ENCODE data around the gene TMPRSS11A.

TMPRSS11A gene

GRCh38 chr4:67892253-67892652, 71.0 kb downstream of the TMPRSS11A start:
- Histone ChIP-seq H3K9ac (ENCODE audit: insufficient read length) (no peak overlapping the region), H3K9me3 (ENCODE audit: low read depth, low read length) (no peaks in the 10 kb centered on the region), H3K36me3 (ENCODE audit: insufficient read depth, low read length) (no peaks in the 10 kb centered on the region), H3K4me3 (no peak overlapping the region), H3K27ac (no peak overlapping the region)
- no peak for DNase-seq (ENCODE audit: low read depth, low spot score)
- TF ChIP-seq EZH2 (IDR thresholded peaks at IDR 0.05) = no peak
- TF ChIP-seq POLR2AphosphoS5 (IDR thresholded peaks at IDR 0.05; ENCODE audit: borderline replicate concordance, low read depth, low read length) = no peak
- TF ChIP-seq FOXP2 (optimal IDR thresholded peaks at IDR 0.05; ENCODE audit: control extremely low read depth, extremely low read length, insufficient read depth) = no peak

- no peaks in the 10 kb centered on the region for H3K9me3 ChIP-seq (ENCODE audit: low read depth, low read length)
- no peak overlapping the region for H3K9ac ChIP-seq (ENCODE audit: insufficient read length)
- TF ChIP-seq POLR2AphosphoS5 (IDR thresholded peaks at IDR 0.05; ENCODE audit: borderline replicate concordance, low read depth, low read length) (no peak), EZH2 (IDR thresholded peaks at IDR 0.05) (no peak), FOXP2 (optimal IDR thresholded peaks at IDR 0.05; ENCODE audit: control extremely low read depth, extremely low read length, insufficient read depth) (no peak)
- no peak for DNase-seq (ENCODE audit: low read depth, low spot score)
- H3K4me3 ChIP-seq = no peak overlapping the region
- no peaks in the 10 kb centered on the region for H3K36me3 ChIP-seq (ENCODE audit: insufficient read depth, low read length)
- H3K27ac ChIP-seq = no peak overlapping the region
Observed at GRCh38 chr4:67891645-67892044, 71.6 kb downstream of the TMPRSS11A start.

GRCh38 chr4:67886281-67886680, 77.0 kb downstream of the TMPRSS11A start:
- no peak overlapping the region for H3K27ac ChIP-seq
- DNase-seq (ENCODE audit: low read depth, low spot score) = no peak

GRCh38 chr4:67885762-67886161, 77.5 kb downstream of the TMPRSS11A start:
- H3K9me3 ChIP-seq (ENCODE audit: low read depth, low read length) = no peaks in the 10 kb centered on the region
- no peak for DNase-seq (ENCODE audit: low read depth, low spot score)
- no peak overlapping the region for H3K9ac ChIP-seq (ENCODE audit: insufficient read length)
- H3K4me3 ChIP-seq = no peak overlapping the region
- H3K27ac ChIP-seq = no peak overlapping the region
- no peak for TF ChIP-seq POLR2AphosphoS5 (IDR thresholded peaks at IDR 0.05; ENCODE audit: borderline replicate concordance, low read depth, low read length)
- TF ChIP-seq EZH2 (IDR thresholded peaks at IDR 0.05) = no peak
- no peak for TF ChIP-seq FOXP2 (optimal IDR thresholded peaks at IDR 0.05; ENCODE audit: control extremely low read depth, extremely low read length, insufficient read depth)
- H3K36me3 ChIP-seq (ENCODE audit: insufficient read depth, low read length) = no peaks in the 10 kb centered on the region

More at GRCh38 chr4:67886281-67886680, 77.0 kb downstream of the TMPRSS11A start:
- Histone ChIP-seq H3K36me3 (ENCODE audit: insufficient read depth, low read length) (no peaks in the 10 kb centered on the region), H3K9ac (ENCODE audit: insufficient read length) (no peak overlapping the region), H3K9me3 (ENCODE audit: low read depth, low read length) (no peaks in the 10 kb centered on the region), H3K4me3 (no peak overlapping the region)
- TF ChIP-seq FOXP2 (optimal IDR thresholded peaks at IDR 0.05; ENCODE audit: control extremely low read depth, extremely low read length, insufficient read depth) (no peak), POLR2AphosphoS5 (IDR thresholded peaks at IDR 0.05; ENCODE audit: borderline replicate concordance, low read depth, low read length) (no peak), EZH2 (IDR thresholded peaks at IDR 0.05) (no peak)

GRCh38 chr4:67884701-67885100, 78.6 kb downstream of the TMPRSS11A start:
- TF ChIP-seq EZH2 (IDR thresholded peaks at IDR 0.05) (no peak), POLR2AphosphoS5 (IDR thresholded peaks at IDR 0.05; ENCODE audit: borderline replicate concordance, low read depth, low read length) (no peak), FOXP2 (optimal IDR thresholded peaks at IDR 0.05; ENCODE audit: control extremely low read depth, extremely low read length, insufficient read depth) (no peak)
- no peak overlapping the region for H3K4me3 ChIP-seq
- no peaks in the 10 kb centered on the region for H3K9me3 ChIP-seq (ENCODE audit: low read depth, low read length)
- no peak overlapping the region for H3K27ac ChIP-seq
- H3K9ac ChIP-seq (ENCODE audit: insufficient read length) = no peak overlapping the region
- DNase-seq (ENCODE audit: low read depth, low spot score) = no peak
- H3K36me3 ChIP-seq (ENCODE audit: insufficient read depth, low read length) = no peaks in the 10 kb centered on the region

- Histone ChIP-seq H3K9me3 (ENCODE audit: low read depth, low read length) (no peaks in the 10 kb centered on the region), H3K36me3 (ENCODE audit: insufficient read depth, low read length) (no peaks in the 10 kb centered on the region), H3K4me3 (no peak within 1 kb of the TSS), H3K27ac (no peak within 1 kb of the TSS), H3K9ac (ENCODE audit: insufficient read length) (no peak within 1 kb of the TSS)
- DNase-seq (ENCODE audit: low read depth, low spot score) = no peak
- TF ChIP-seq POLR2AphosphoS5 (IDR thresholded peaks at IDR 0.05; ENCODE audit: borderline replicate concordance, low read depth, low read length) (no peak), FOXP2 (optimal IDR thresholded peaks at IDR 0.05; ENCODE audit: control extremely low read depth, extremely low read length, insufficient read depth) (no peak), EZH2 (IDR thresholded peaks at IDR 0.05) (no peak)
Observed at GRCh38 chr4:67883902-67884301, 79.4 kb downstream of the TMPRSS11A start, which contains the start of gene TMPRSS11D. Gene TMPRSS11D (minus strand): TSS chr4:67884002. CDS start chr4:67883933, 69 bp downstream.

GRCh38 chr4:67883458-67883857, 79.8 kb downstream of the TMPRSS11A start:
- TF ChIP-seq FOXP2 (optimal IDR thresholded peaks at IDR 0.05; ENCODE audit: control extremely low read depth, extremely low read length, insufficient read depth) (no peak), EZH2 (IDR thresholded peaks at IDR 0.05) (no peak), POLR2AphosphoS5 (IDR thresholded peaks at IDR 0.05; ENCODE audit: borderline replicate concordance, low read depth, low read length) (no peak)
- Histone ChIP-seq H3K4me3 (no peak overlapping the region), H3K9ac (ENCODE audit: insufficient read length) (no peak overlapping the region), H3K9me3 (ENCODE audit: low read depth, low read length) (no peaks in the 10 kb centered on the region), H3K36me3 (ENCODE audit: insufficient read depth, low read length) (no peaks in the 10 kb centered on the region), H3K27ac (no peak overlapping the region)
- no peak for DNase-seq (ENCODE audit: low read depth, low spot score)

- H3K9me3 ChIP-seq (ENCODE audit: low read depth, low read length) = no peaks in the 10 kb centered on the region
- no peak overlapping the region for H3K27ac ChIP-seq
- no peak for DNase-seq (ENCODE audit: low read depth, low spot score)
- no peak overlapping the region for H3K4me3 ChIP-seq
- H3K36me3 ChIP-seq (ENCODE audit: insufficient read depth, low read length) = no peaks in the 10 kb centered on the region
- TF ChIP-seq FOXP2 (optimal IDR thresholded peaks at IDR 0.05; ENCODE audit: control extremely low read depth, extremely low read length, insufficient read depth) = no peak
- no peak for TF ChIP-seq EZH2 (IDR thresholded peaks at IDR 0.05)
- TF ChIP-seq POLR2AphosphoS5 (IDR thresholded peaks at IDR 0.05; ENCODE audit: borderline replicate concordance, low read depth, low read length) = no peak
- no peak overlapping the region for H3K9ac ChIP-seq (ENCODE audit: insufficient read length)
Observed at GRCh38 chr4:67880866-67881610, 82.3 kb downstream of the TMPRSS11A start.
